Measurements from ENCODE around the gene STAMBPL1.

GRCh38 chr10:88852327-88852726, 27.7 kb upstream of the STAMBPL1 start:
- TF ChIP-seq CTCF (conservative IDR thresholded peaks at IDR 0.05; ENCODE audit: low read length) (no peak), EZH2phosphoT487 (IDR thresholded peaks at IDR 0.05; ENCODE audit: borderline replicate concordance) (no peak)
